OCI-LY7 (cell line): ENCODE data around the gene METRN. TPM values are rescaled to one million over a fixed set of nuclear protein-coding genes. Genes with fewer than 3 reads are reported as not detected.

ENCODE experiments used
- BruUV-seq: library from RNA; stranded (reverse); fragments of 400-500 nt; replicated peaks from 2 replicates; lab custom pipeline; 2021; lab: Mats Ljungman, UMichigan
- CTCF ChIA-PET: fragments of 300-600 bp; sonication (Branson Sonifier 250); formaldehyde crosslinking; loops from one replicate; lab custom pipeline; 2022; ENCODE audit warnings: antibody characterized with exemption; ENCODE audit not compliant: unreplicated experiment; lab: Charles Lee
- POLR2A ChIA-PET: fragments of 300-600 bp; sonication (Branson Sonifier 250); formaldehyde crosslinking; loops from one replicate; lab custom pipeline; 2022; ENCODE audit warnings: antibody characterized with exemption; lab: Charles Lee
- DNase-seq: peaks from one replicate; pipeline ENCODE4 v3.0.0-alpha.2; 2015; ENCODE audit warnings: low spot score
- H2AFZ ChIP-seq: fragments of 200-600 bp; sonication (generic), shearing (Covaris generic); 2 replicates; pipeline ENCODE4 v1.6.1; 2014; ENCODE audit warnings: mild to moderate bottlenecking, antibody characterized with exemption, low read length, moderate library complexity
- H3K27ac ChIP-seq: fragments of 200-600 bp; sonication (generic); 2 replicates; pipeline ENCODE4 v1.5.1; 2014; ENCODE audit warnings: mixed run types, low read depth, mild to moderate bottlenecking, moderate library complexity, low read length, inconsistent platforms; ENCODE audit not compliant: poor library complexity, severe bottlenecking
- H3K36me3 ChIP-seq: fragments of 200-600 bp; sonication (generic); 2 replicates; pipeline ENCODE4 v1.6.1; 2014; ENCODE audit warnings: mild to moderate bottlenecking, antibody characterized with exemption, low read length, moderate library complexity, mixed read lengths; ENCODE audit not compliant: insufficient read depth
- H3K4me1 ChIP-seq: fragments of 200-600 bp; sonication (generic); 2 replicates; pipeline ENCODE4 v1.5.1; 2014; ENCODE audit warnings: mild to moderate bottlenecking, low read length; ENCODE audit not compliant: insufficient read depth, poor library complexity, severe bottlenecking
- H3K4me2 ChIP-seq: fragments of 200-600 bp; sonication (generic); 2 replicates; pipeline ENCODE4 v1.6.1; 2014; ENCODE audit warnings: mild to moderate bottlenecking, low read length
- H3K4me3 ChIP-seq: fragments of 200-600 bp; sonication (generic); 2 replicates; pipeline ENCODE4 v1.5.1; 2014; ENCODE audit warnings: mild to moderate bottlenecking, low read depth, low read length; ENCODE audit not compliant: poor library complexity, severe bottlenecking
- H3K79me2 ChIP-seq: fragments of 200-600 bp; sonication (generic); 2 replicates; pipeline ENCODE4 v1.6.1; 2016; ENCODE audit warnings: low read depth, mild to moderate bottlenecking, low read length, moderate library complexity, mixed read lengths; ENCODE audit not compliant: insufficient read depth
- H3K9me2 ChIP-seq: fragments of 200-600 bp; sonication (generic); 2 replicates; pipeline ENCODE4 v1.6.1; 2016; ENCODE audit warnings: mild to moderate bottlenecking, low read length, mixed read lengths; ENCODE audit not compliant: insufficient read depth
- H3K9me3 ChIP-seq: fragments of 200-600 bp; sonication (generic); 2 replicates; pipeline ENCODE4 v1.6.1; 2014; ENCODE audit warnings: mild to moderate bottlenecking, mixed run types, low read length, mixed read lengths
- H4K20me1 ChIP-seq: fragments of 200-600 bp; sonication (generic); 2 replicates; pipeline ENCODE4 v1.6.1; 2014; ENCODE audit warnings: mild to moderate bottlenecking, antibody characterized with exemption, low read length, moderate library complexity, mixed read lengths; ENCODE audit not compliant: insufficient read depth
- EZH2phosphoT487 ChIP-seq: fragments of 200-600 bp; sonication (generic); IDR thresholded peaks from 2 replicates; pipeline ENCODE4 v1.6.1; 2018; ENCODE audit warnings: low read depth, borderline replicate concordance, mild to moderate bottlenecking, mixed run types, antibody characterized with exemption, low read length, moderate library complexity, mixed read lengths
- intact Hi-C: fragments of 100-400 bp; cut with micrococcal nuclease; formaldehyde crosslinking; loops from one replicate; pipeline ENCODE4 v1.10.0; 2022; ENCODE audit not compliant: unreplicated experiment
- total RNA-seq, 2 experiments: library from RNA; depleted of rRNA in 1 of 2; stranded (reverse); fragments of >200 nt in 1 of 2; shearing (Covaris generic) in 1 of 2; gene quantifications; 2 replicates each; pipeline ENCODE4 v1.2.3, GENCODE V29; 2014 to 2022
- TF ChIP-seq, protein P1 (sequence below): fragments of 200-600 bp; sonication (generic); conservative IDR thresholded peaks from 2 replicates; pipeline ENCODE4 v1.5.1; 2014; ENCODE audit warnings: mild to moderate bottlenecking, antibody characterized with exemption, low read length, moderate library complexity, mixed read lengths

Gene METRN
- total RNA-seq, 2 experiments from 2014 or later, result 14.4 to 15.9 TPM

DNA sequence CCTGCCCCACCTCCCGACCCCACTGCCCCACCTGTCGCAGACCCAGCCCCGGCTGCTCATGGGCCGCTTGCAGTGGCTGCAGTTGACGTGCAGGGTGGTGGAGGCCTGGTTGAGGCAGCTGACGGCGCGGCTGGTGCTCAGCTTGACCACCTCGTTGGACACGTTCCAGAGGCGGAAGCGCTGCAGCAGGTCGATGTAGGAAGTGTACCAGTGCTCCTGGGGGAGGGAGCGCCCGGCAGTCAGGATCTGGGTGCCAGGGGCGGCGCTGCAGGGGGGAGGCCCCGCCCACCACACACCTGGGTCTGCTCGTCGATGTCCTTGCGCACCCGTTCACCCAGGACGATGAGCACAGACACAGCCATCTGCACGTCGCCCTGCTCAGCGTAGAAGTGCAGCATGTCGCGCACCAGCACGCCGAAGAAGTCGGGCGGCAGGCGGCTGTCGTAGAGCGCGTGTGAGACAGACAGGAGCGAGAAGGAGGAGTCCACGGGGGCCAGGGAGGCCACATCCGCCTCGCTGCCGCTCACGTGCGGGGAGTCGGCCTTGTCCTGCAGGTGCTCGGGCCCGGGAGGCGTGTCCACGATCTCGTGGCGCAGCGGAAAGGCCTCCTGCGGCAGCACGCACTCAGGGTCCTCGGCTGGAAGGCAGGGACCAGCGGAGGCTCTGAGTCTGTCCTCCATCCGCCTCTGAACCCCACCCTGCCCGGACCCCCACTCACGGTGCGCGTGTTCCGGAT, 29.8 kb upstream of the METRN start:
- peaks cover 37% of the 10 kb centered on the region for H3K4me1 ChIP-seq
- H3K79me2 ChIP-seq, result peaks cover 34% of the 10 kb centered on the region; the same call in 1 of the 2 replicates
- intact Hi-C loops, result loop anchor here (5.0 kb wide), 1 partner anchor 37 kb away; the partner anchor contains the start of gene ANTKMT
- peaks cover 46% of the 10 kb centered on the region for H3K36me3 ChIP-seq
- no peak overlapping the region for H2AFZ ChIP-seq
- H3K4me2 ChIP-seq, result 0 out of 2 replicates have a peak overlapping the region, but pooled peaks have one; percentile 14
- H3K4me3 ChIP-seq, result no peak overlapping the region
- H3K9me2 ChIP-seq, result no peaks in the 10 kb centered on the region
- BruUV-seq, result no TSS peak
- H4K20me1 ChIP-seq, result 0 out of 2 replicates have a peak, but pooled peaks cover 5% of the 10 kb centered on the region
- no peaks in the 10 kb centered on the region for H3K9me3 ChIP-seq
- no peak for TF ChIP-seq EZH2phosphoT487
- TF ChIP-seq, protein P1, sequence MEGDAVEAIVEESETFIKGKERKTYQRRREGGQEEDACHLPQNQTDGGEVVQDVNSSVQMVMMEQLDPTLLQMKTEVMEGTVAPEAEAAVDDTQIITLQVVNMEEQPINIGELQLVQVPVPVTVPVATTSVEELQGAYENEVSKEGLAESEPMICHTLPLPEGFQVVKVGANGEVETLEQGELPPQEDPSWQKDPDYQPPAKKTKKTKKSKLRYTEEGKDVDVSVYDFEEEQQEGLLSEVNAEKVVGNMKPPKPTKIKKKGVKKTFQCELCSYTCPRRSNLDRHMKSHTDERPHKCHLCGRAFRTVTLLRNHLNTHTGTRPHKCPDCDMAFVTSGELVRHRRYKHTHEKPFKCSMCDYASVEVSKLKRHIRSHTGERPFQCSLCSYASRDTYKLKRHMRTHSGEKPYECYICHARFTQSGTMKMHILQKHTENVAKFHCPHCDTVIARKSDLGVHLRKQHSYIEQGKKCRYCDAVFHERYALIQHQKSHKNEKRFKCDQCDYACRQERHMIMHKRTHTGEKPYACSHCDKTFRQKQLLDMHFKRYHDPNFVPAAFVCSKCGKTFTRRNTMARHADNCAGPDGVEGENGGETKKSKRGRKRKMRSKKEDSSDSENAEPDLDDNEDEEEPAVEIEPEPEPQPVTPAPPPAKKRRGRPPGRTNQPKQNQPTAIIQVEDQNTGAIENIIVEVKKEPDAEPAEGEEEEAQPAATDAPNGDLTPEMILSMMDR, result no peak
- CTCF ChIA-PET, result no interaction called here
- no peak for DNase-seq
- H3K27ac ChIP-seq, result no peak overlapping the region
- POLR2A ChIA-PET, result no interaction called here

DNA sequence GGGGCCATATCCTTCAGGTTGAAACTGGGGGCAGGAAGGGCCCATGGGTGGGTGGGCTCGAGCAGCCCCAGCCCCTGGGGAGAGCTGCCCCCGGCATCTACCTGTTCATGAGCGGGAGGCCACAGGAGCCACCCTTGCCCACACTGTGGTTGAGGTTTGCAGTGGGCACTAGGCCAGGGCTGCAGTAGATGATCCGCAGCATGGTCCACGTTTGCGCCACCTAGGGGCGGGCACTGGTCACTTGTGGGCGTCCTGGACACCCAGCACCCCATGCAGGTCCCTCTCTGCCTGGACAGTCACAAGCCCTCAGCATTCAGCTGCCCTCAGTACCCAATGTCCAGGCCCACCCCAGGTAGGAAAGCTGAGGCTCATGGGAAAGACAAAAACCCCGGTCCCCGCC, 29.0 kb upstream of the METRN start:
- CTCF ChIA-PET, result no interaction called here
- intact Hi-C loops, result no loop called here

More for the DNA sequence above, 29.0 kb upstream of the METRN start:
- TF ChIP-seq, protein P1, result peak; percentile 54; the same call in 1 of the 2 replicates
- TF ChIP-seq EZH2phosphoT487, result no peak
- Histone ChIP-seq H3K4me3 (no peak overlapping the region), H3K36me3 (peaks cover 46% of the 10 kb centered on the region), H3K4me2 (no peak overlapping the region), H3K27ac (no peak overlapping the region), H3K79me2 (peaks cover 29% of the 10 kb centered on the region; the same call in 1 of the 2 replicates), H3K9me2 (no peaks in the 10 kb centered on the region), H3K4me1 (peaks cover 40% of the 10 kb centered on the region), H2AFZ (no peak overlapping the region), H4K20me1 (0 out of 2 replicates have a peak, but pooled peaks cover 5% of the 10 kb centered on the region), H3K9me3 (no peaks in the 10 kb centered on the region)
- DNase-seq, result no peak
- POLR2A ChIA-PET, result no interaction called here
- no TSS peak for BruUV-seq
